GM18520 (cell line): ENCODE results near the gene MTMR11.

Experiments
- ATAC-seq: cut with Tn5 transposase; IDR thresholded peaks from one replicate; pipeline ENCODE4 v1.9.1; 2021; ENCODE audit not compliant: unreplicated experiment

MTMR11 gene

GRCh38 chr1:149936992-149937705, 470 bp upstream of the MTMR11 start:
- ATAC-seq = no peak

- ATAC-seq = no peak
These were observed 2.3 kb downstream of the MTMR11 start for GRCh38 chr1:149934356-149934755.

GRCh38 chr1:149933208-149933607, 3.5 kb downstream of the MTMR11 start:
- ATAC-seq = no peak

- ATAC-seq = no peak
These were observed 4.2 kb downstream of the MTMR11 start for GRCh38 chr1:149932474-149932873.

GRCh38 chr1:149931212-149931790, 5.4 kb downstream of the MTMR11 start:
- no peak for ATAC-seq

GRCh38 chr1:149929856-149930255, 6.8 kb downstream of the MTMR11 start:
- no peak for ATAC-seq

GRCh38 chr1:149928401-149928724, 8.3 kb downstream of the MTMR11 start:
- ATAC-seq = no peak

GRCh38 chr1:149927563-149928400, 8.9 kb downstream of the MTMR11 start, which contains the start of gene SF3B4:
Gene SF3B4 (minus strand): TSS chr1:149927803. CDS start chr1:149927759, 44 bp downstream.
- ATAC-seq = peak; percentile 77

GRCh38 chr1:149927056-149927562, 9.6 kb downstream of the MTMR11 start:
- no peak for ATAC-seq

- no peak for ATAC-seq
These were observed 10.4 kb downstream of the MTMR11 start for GRCh38 chr1:149926296-149926695.

- ATAC-seq = no peak
These were observed 10.9 kb downstream of the MTMR11 start for GRCh38 chr1:149925751-149926150.

GRCh38 chr1:149925345-149925744, 11.3 kb downstream of the MTMR11 start:
- ATAC-seq = no peak

GRCh38 chr1:149923626-149924025, 13.1 kb downstream of the MTMR11 start:
- ATAC-seq = no peak

- no peak for ATAC-seq
These were observed 19.0 kb downstream of the MTMR11 start, which contains the start of gene SV2A for GRCh38 chr1:149917571-149918144. Gene SV2A (minus strand): TSS chr1:149917844. CDS start chr1:149913840, 4,004 bp downstream.

- no peak for ATAC-seq
These were observed 19.8 kb downstream of the MTMR11 start for GRCh38 chr1:149916898-149917252.

- ATAC-seq = no peak
These were observed 20.3 kb downstream of the MTMR11 start for GRCh38 chr1:149916193-149916897.

- no peak for ATAC-seq
These were observed 21.1 kb downstream of the MTMR11 start for GRCh38 chr1:149915429-149916192.

- no peak for ATAC-seq
These were observed 22.1 kb downstream of the MTMR11 start for GRCh38 chr1:149914545-149914944.

- ATAC-seq = no peak
These were observed 30.1 kb downstream of the MTMR11 start for GRCh38 chr1:149906570-149907075.
